Measurements from ENCODE around the gene SRSF8. TPM values are rescaled to one million over a fixed set of nuclear protein-coding genes. Genes with fewer than 3 reads are reported as not detected.

The SRSF8 gene
- total and polyA plus RNA-seq, 4 donors = 22.6 to 49.0 (median 32.7) TPM

- ATAC-seq (ENCODE audit: insufficient read depth, low FRiP score) (peak; percentile 24), DNase-seq (no peak)
- Histone ChIP-seq H3K36me3 (ENCODE audit: control insufficient read depth in 4 of 4, insufficient read depth in 4 of 4, low read length in 4 of 4) (no peaks in the 10 kb centered on the region), H3K27ac (ENCODE audit: low read depth in 1 of 2, low read length in 1 of 2) (peak overlapping the region; percentile 68 to 95), H3K9ac (ENCODE audit: insufficient read depth in 1 of 2, low read length in 2 of 2) (peak overlapping the region in 1 of 2 donors; percentile 38), H3K27me3 (ENCODE audit: control insufficient read depth in 3 of 3, insufficient read depth in 3 of 3, low read length in 2 of 3) (no peaks in the 10 kb centered on the region), H3K9me3 (ENCODE audit: control insufficient read depth in 4 of 4, insufficient read depth in 3 of 4, low read length in 3 of 4) (no peaks in the 10 kb centered on the region), H3K4me3 (peak overlapping the region; percentile 75), H3K4me1 (ENCODE audit: control insufficient read depth in 5 of 5, insufficient read depth in 5 of 5, low read length in 5 of 5) (peaks cover 2 to 14% (median 5%) of the 10 kb centered on the region in 5 donors)
- TF ChIP-seq CTCF (IDR thresholded peaks at IDR 0.05; ENCODE audit: control extremely low read depth, extremely low read depth) = no peak
- WGBS, 2 donors = 7 to 11% methylated on average over 27 of the region's 27 CpGs
These were observed 22.4 kb downstream of the SRSF8 start for GRCh38 chr11:95088946-95089619.

- ATAC-seq (ENCODE audit: insufficient read depth, low FRiP score) = peak; percentile 99
- H3K4me3 ChIP-seq = peak within 1 kb of the TSS; percentile 76
- DNase-seq = peak; percentile 91 to 93 (median 91)
- no peaks in the 10 kb centered on the region for H3K36me3 ChIP-seq (ENCODE audit: control insufficient read depth in 4 of 4, insufficient read depth in 4 of 4, low read length in 4 of 4)
- H3K27ac ChIP-seq (ENCODE audit: low read depth in 1 of 2, low read length in 1 of 2) = peak within 1 kb of the TSS; percentile 88 to 95
- WGBS, 2 donors = 0 to 1% methylated on average over 100 to 106 of the region's 106 CpGs
- no peaks in the 10 kb centered on the region for H3K9me3 ChIP-seq (ENCODE audit: control insufficient read depth in 4 of 4, insufficient read depth in 3 of 4, low read length in 3 of 4)
- H3K27me3 ChIP-seq (ENCODE audit: control insufficient read depth in 3 of 3, insufficient read depth in 3 of 3, low read length in 2 of 3) = no peaks in the 10 kb centered on the region
- peaks cover 2 to 14% (median 5%) of the 10 kb centered on the region in 5 donors for H3K4me1 ChIP-seq (ENCODE audit: control insufficient read depth in 5 of 5, insufficient read depth in 5 of 5, low read length in 5 of 5)
- H3K9ac ChIP-seq (ENCODE audit: insufficient read depth in 1 of 2, low read length in 2 of 2) = peak within 1 kb of the TSS; percentile 21 to 45
- no peak for TF ChIP-seq CTCF (IDR thresholded peaks at IDR 0.05; ENCODE audit: control extremely low read depth, extremely low read depth)
These were observed 23.2 kb downstream of the SRSF8 start, which contains the start of gene ENDOD1 for GRCh38 chr11:95089620-95090542. Gene ENDOD1 (plus strand): TSS chr11:95089846. CDS start chr11:95089928, 82 bp downstream.

- TF ChIP-seq CTCF (IDR thresholded peaks at IDR 0.05; ENCODE audit: control extremely low read depth, extremely low read depth) = no peak
- Histone ChIP-seq H3K36me3 (ENCODE audit: control insufficient read depth in 4 of 4, insufficient read depth in 4 of 4, low read length in 4 of 4) (no peaks in the 10 kb centered on the region), H3K9me3 (ENCODE audit: control insufficient read depth in 4 of 4, insufficient read depth in 3 of 4, low read length in 3 of 4) (no peaks in the 10 kb centered on the region), H3K27ac (ENCODE audit: low read depth in 1 of 2, low read length in 1 of 2) (no peak overlapping the region), H3K27me3 (ENCODE audit: control insufficient read depth in 3 of 3, insufficient read depth in 3 of 3, low read length in 2 of 3) (no peaks in the 10 kb centered on the region), H3K4me1 (ENCODE audit: control insufficient read depth in 5 of 5, insufficient read depth in 5 of 5, low read length in 5 of 5) (peaks cover 4 to 14% (median 5%) of the 10 kb centered on the region in 5 donors), H3K9ac (ENCODE audit: insufficient read depth in 1 of 2, low read length in 2 of 2) (no peak overlapping the region), H3K4me3 (no peak overlapping the region)
- no peak for ATAC-seq (ENCODE audit: insufficient read depth, low FRiP score)
- DNase-seq = no peak
These were observed 25.0 kb downstream of the SRSF8 start for GRCh38 chr11:95091663-95092180.

All from lung (tissue), 12 donors.